Activated CD8-positive, alpha-beta memory T cell treated with anti-CD3 and anti-CD28 coated beads, Interleukin-2, amount 50 U/mL, for 48 hours (primary cell): ENCODE results near the gene GSK3B.

ENCODE experiments used
- DNase-seq: peaks from one replicate; pipeline ENCODE4 v3.0.0-alpha.2; 2020

GSK3B gene

GRCh38 chr3:119809249-119810017, 284.8 kb downstream of the GSK3B start:
- DNase-seq = peak; percentile 66

- no peak for DNase-seq
Observed at GRCh38 chr3:119808843-119809242, 285.4 kb downstream of the GSK3B start.

- DNase-seq = no peak
Observed at GRCh38 chr3:119808244-119808643, 286.0 kb downstream of the GSK3B start.

- no peak for DNase-seq
Observed at GRCh38 chr3:119800844-119801243, 293.4 kb downstream of the GSK3B start.

GRCh38 chr3:119796785-119797184, 297.5 kb downstream of the GSK3B start:
- no peak for DNase-seq

GRCh38 chr3:119796368-119796767, 297.9 kb downstream of the GSK3B start:
- DNase-seq = no peak

GRCh38 chr3:119795849-119796248, 298.4 kb downstream of the GSK3B start:
- DNase-seq = no peak

GRCh38 chr3:119794971-119795612, 299.2 kb downstream of the GSK3B start:
- no peak for DNase-seq

- DNase-seq = no peak
Observed at GRCh38 chr3:119794401-119794800, 299.8 kb downstream of the GSK3B start.

- no peak for DNase-seq
Observed at GRCh38 chr3:119792270-119792669, 302.0 kb downstream of the GSK3B start.

GRCh38 chr3:119790369-119790768, 303.9 kb downstream of the GSK3B start:
- DNase-seq = no peak

GRCh38 chr3:119786409-119786808, 307.8 kb downstream of the GSK3B start:
- DNase-seq = no peak

GRCh38 chr3:119783883-119784282, 310.4 kb downstream of the GSK3B start:
- DNase-seq = no peak

GRCh38 chr3:119783255-119783654, 311.0 kb downstream of the GSK3B start:
- no peak for DNase-seq

GRCh38 chr3:119782460-119782859, 311.8 kb downstream of the GSK3B start:
- DNase-seq = no peak

GRCh38 chr3:119781330-119782198, 312.7 kb downstream of the GSK3B start, which contains the start of gene NR1I2:
NR1I2 (plus strand) TSS chr3:119782101.
- no peak for DNase-seq

GRCh38 chr3:119779731-119780383, 314.4 kb downstream of the GSK3B start:
- DNase-seq = no peak

- no peak for DNase-seq
Observed at GRCh38 chr3:119778811-119779210, 315.4 kb downstream of the GSK3B start.

- DNase-seq = no peak
Observed at GRCh38 chr3:119778176-119778575, 316.1 kb downstream of the GSK3B start.

GRCh38 chr3:119776304-119776703, 317.9 kb downstream of the GSK3B start:
- no peak for DNase-seq

GRCh38 chr3:119774444-119774843, 319.8 kb downstream of the GSK3B start:
- no peak for DNase-seq
